GM23248 (cell line): ENCODE results near the gene SPAAR. TPM values are rescaled to one million over a fixed set of nuclear protein-coding genes. Genes with fewer than 3 reads are reported as not detected.
"Not testable (repeated sequence)": the region's sequence is repeated elsewhere in the genome, so short reads cannot be mapped to it uniquely, and the experiment has no call there.

Source experiments
- DNase-seq: peaks from one replicate; pipeline ENCODE4 v3.0.0-alpha.2; 2015
- H2AFZ ChIP-seq: fragments of 200-600 bp; sonication (generic); 2 replicates; pipeline ENCODE4 v1.6.1; 2016; ENCODE audit warnings: antibody characterized with exemption
- H3F3A ChIP-seq: fragments of 200-600 bp; sonication (generic); 2 replicates; pipeline ENCODE4 v1.6.1; 2016; ENCODE audit warnings: mild to moderate bottlenecking, antibody characterized with exemption, mixed run types; ENCODE audit not compliant: insufficient read depth
- H3K27ac ChIP-seq: fragments of 200-600 bp; sonication (generic); 2 replicates; pipeline ENCODE4 v1.5.1; 2016; ENCODE audit warnings: mild to moderate bottlenecking
- H3K27me3 ChIP-seq: fragments of 200-600 bp; sonication (generic); replicated peaks from 2 replicates; pipeline ENCODE4 v1.6.1; 2016; ENCODE audit warnings: mild to moderate bottlenecking; ENCODE audit not compliant: insufficient read depth
- H3K36me3 ChIP-seq: fragments of 200-600 bp; sonication (generic); 2 replicates; pipeline ENCODE4 v1.6.1; 2016; ENCODE audit warnings: low read depth, mild to moderate bottlenecking
- H3K4me1 ChIP-seq: fragments of 200-600 bp; sonication (generic); 2 replicates; pipeline ENCODE4 v1.6.1; 2016; ENCODE audit warnings: mild to moderate bottlenecking; ENCODE audit not compliant: insufficient read depth
- H3K4me2 ChIP-seq: fragments of 200-600 bp; sonication (generic); one replicate; pipeline ENCODE4 v1.6.1; 2016; ENCODE audit warnings: mild to moderate bottlenecking; ENCODE audit not compliant: unreplicated experiment
- H3K4me3 ChIP-seq: fragments of 200-600 bp; sonication (generic); 2 replicates; pipeline ENCODE4 v1.5.1; 2016; ENCODE audit warnings: mild to moderate bottlenecking
- H3K79me2 ChIP-seq: fragments of 200-600 bp; sonication (generic); 2 replicates; pipeline ENCODE4 v1.6.1; 2016; ENCODE audit warnings: mild to moderate bottlenecking; ENCODE audit not compliant: insufficient read depth
- H3K9ac ChIP-seq: fragments of 200-600 bp; sonication (generic); 2 replicates; pipeline ENCODE4 v1.6.1; 2016; ENCODE audit warnings: mild to moderate bottlenecking
- H3K9me2 ChIP-seq: fragments of 200-600 bp; sonication (generic); 2 replicates; pipeline ENCODE4 v1.6.1; 2016; ENCODE audit warnings: mixed run types, mild to moderate bottlenecking, moderate library complexity; ENCODE audit not compliant: insufficient read depth
- H3K9me3 ChIP-seq: fragments of 200-600 bp; sonication (generic); one replicate; pipeline ENCODE4 v1.6.1; 2017; ENCODE audit warnings: low read depth
- H4K20me1 ChIP-seq: fragments of 200-600 bp; sonication (generic); 2 replicates; pipeline ENCODE4 v1.6.0; 2016; ENCODE audit not compliant: insufficient read depth
- EZH2 ChIP-seq: fragments of 200-600 bp; sonication (generic); IDR thresholded peaks from 2 replicates; pipeline ENCODE4 v1.6.1; 2018; ENCODE audit warnings: antibody characterized with exemption, mild to moderate bottlenecking; ENCODE audit not compliant: insufficient read depth, poor library complexity, severe bottlenecking
- EZH2phosphoT487 ChIP-seq: fragments of 200-600 bp; sonication (generic); IDR thresholded peaks from 2 replicates; pipeline ENCODE4 v1.6.1; 2018; ENCODE audit warnings: antibody characterized with exemption, moderate library complexity, mild to moderate bottlenecking, low read depth; ENCODE audit not compliant: insufficient read depth
- WGBS, 2 experiments: methylation state at CpG; one replicate each; pipeline ENCODE4 v1.1.6; 2015 to 2017; ENCODE audit warnings: low lambda C conversion rate in 2 of 2, low coverage in 1 of 2; ENCODE audit errors: missing lambda C conversion rate in 2 of 2; 5-methylcytosine and 5-hydroxymethylcytosine counted together
- in situ Hi-C: fragments of 300-500 bp; cut with MboI; formaldehyde crosslinking; loops from 2 replicates; pipeline ENCODE4 v1.15.0; 2020
- polyA plus RNA-seq: library from polyadenylated mRNA; unstranded; fragments of >200 nt; fragmentation: Nextera tagmentation; extraction: Ambion mirVana; gene quantifications from 2 replicates; pipeline ENCODE4 v1.2.1, GENCODE V29; 2016
- total RNA-seq: library from RNA; depleted of rRNA; stranded (reverse); fragments of >200 nt; shearing (Covaris generic); gene quantifications from 2 replicates; pipeline ENCODE4 v1.2.3, GENCODE V29; 2014

The SPAAR gene
- total and polyA plus RNA-seq, 2 experiments from 2014 or later, result 0.39 TPM; not detected in 1

- Histone ChIP-seq H2AFZ (peak overlapping the region; percentile 74; the same call in 1 of the 2 replicates), H3K9ac (peak overlapping the region; percentile 0; the same call in 1 of the 2 replicates), H3K4me3 (no peak overlapping the region), H3K4me2 (no peak overlapping the region), H3F3A (peaks cover 11% of the 10 kb centered on the region), H3K4me1 (peaks cover 12% of the 10 kb centered on the region), H3K9me3 (no peaks in the 10 kb centered on the region), H3K27ac (peak overlapping the region; percentile 1; the same call in 1 of the 2 replicates), H3K36me3 (no peaks in the 10 kb centered on the region), H3K27me3 (no peaks in the 10 kb centered on the region), H3K9me2 (no peaks in the 10 kb centered on the region), H3K79me2 (no peaks in the 10 kb centered on the region), H4K20me1 (no peaks in the 10 kb centered on the region)
- in situ Hi-C loops, result loop anchor here (10.0 kb wide), 1 partner anchor 98 kb away; no protein-coding TSS in a partner anchor
- peak; percentile 80 for DNase-seq
- whole genome bisulfite sequencing, 2 experiments, result 1% methylated on average over 4 of the region's 4 CpGs
- TF ChIP-seq EZH2, result no peak
- no peak for TF ChIP-seq EZH2phosphoT487
Observed at GRCh38 chr9:35882263-35882848, 26.9 kb upstream of the SPAAR start.

- peak overlapping the region; percentile 0; the same call in 1 of the 2 replicates for H3K9ac ChIP-seq
- H3K4me3 ChIP-seq, result no peak overlapping the region
- no peak overlapping the region for H3K4me2 ChIP-seq
- in situ Hi-C loops, result loop anchor here (10.0 kb wide), 1 partner anchor 98 kb away; no protein-coding TSS in a partner anchor
- no peaks in the 10 kb centered on the region for H3K9me2 ChIP-seq
- WGBS, 2 experiments, result 23 to 25% methylated on average over 3 of the region's 3 CpGs
- peaks cover 11% of the 10 kb centered on the region for H3F3A ChIP-seq
- no peaks in the 10 kb centered on the region for H3K79me2 ChIP-seq
- TF ChIP-seq EZH2, result no peak
- TF ChIP-seq EZH2phosphoT487, result no peak
- peak; percentile 55 for DNase-seq
- no peaks in the 10 kb centered on the region for H3K9me3 ChIP-seq
- no peaks in the 10 kb centered on the region for H3K36me3 ChIP-seq
- H2AFZ ChIP-seq, result peak overlapping the region; percentile 74
- no peaks in the 10 kb centered on the region for H4K20me1 ChIP-seq
- H3K27me3 ChIP-seq, result no peaks in the 10 kb centered on the region
- H3K4me1 ChIP-seq, result peaks cover 12% of the 10 kb centered on the region
- H3K27ac ChIP-seq, result peak overlapping the region; percentile 1; the same call in 1 of the 2 replicates
Observed at GRCh38 chr9:35882996-35883395, 26.3 kb upstream of the SPAAR start.

- Histone ChIP-seq H3F3A (peaks cover 11% of the 10 kb centered on the region), H3K4me1 (peaks cover 12% of the 10 kb centered on the region)
- 83 to 90% methylated on average over 3 of the region's 3 CpGs for WGBS, 2 experiments
- not testable (repeated sequence) for H3K4me3 ChIP-seq, DNase-seq, H3K36me3 ChIP-seq, H3K4me2 ChIP-seq, H3K9me3 ChIP-seq, H3K79me2 ChIP-seq, H3K27ac ChIP-seq, H3K9ac ChIP-seq, H4K20me1 ChIP-seq, H2AFZ ChIP-seq, H3K9me2 ChIP-seq, H3K27me3 ChIP-seq
- in situ Hi-C loops, result loop anchor here (10.0 kb wide), 1 partner anchor 100 kb away; no protein-coding TSS in a partner anchor
Observed at GRCh38 chr9:35884908-35885307, 24.4 kb upstream of the SPAAR start.

- no peak overlapping the region for H3K4me2 ChIP-seq
- no peaks in the 10 kb centered on the region; the same call in 1 of the 2 replicates for H3F3A ChIP-seq
- H3K79me2 ChIP-seq, result no peaks in the 10 kb centered on the region
- no peaks in the 10 kb centered on the region for H3K27me3 ChIP-seq
- no peaks in the 10 kb centered on the region for H3K36me3 ChIP-seq
- TF ChIP-seq EZH2phosphoT487 (no peak), EZH2 (no peak)
- H3K27ac ChIP-seq, result no peak overlapping the region
- DNase-seq, result peak; percentile 71
- no peak overlapping the region for H2AFZ ChIP-seq
- H3K4me1 ChIP-seq, result no peaks in the 10 kb centered on the region
- 39% methylated on average over 3 of the region's 3 CpGs for WGBS, 2 experiments
- no peaks in the 10 kb centered on the region for H3K9me2 ChIP-seq
- H4K20me1 ChIP-seq, result no peaks in the 10 kb centered on the region
- H3K9me3 ChIP-seq, result no peaks in the 10 kb centered on the region
- no peak overlapping the region for H3K9ac ChIP-seq
- H3K4me3 ChIP-seq, result no peak overlapping the region
- in situ Hi-C loops, result no loop called here
Observed at GRCh38 chr9:35891646-35892045, 17.6 kb upstream of the SPAAR start.
